Endothelial cell of umbilical vein (primary cell): ENCODE measurements around the gene KATNB1. TPM values are rescaled to one million over a fixed set of nuclear protein-coding genes. Genes with fewer than 3 reads are reported as not detected.

Experiments
- BruUV-seq: library from RNA; stranded (reverse); fragments of 400-500 nt; replicated peaks from 2 replicates; lab custom pipeline; 2021; lab: Mats Ljungman, UMichigan
- CTCF ChIA-PET: fragments of 300-600, 350-600 bp; sonication (Branson Sonifier 250); formaldehyde crosslinking; loops from one replicate; lab custom pipeline; 2021; ENCODE audit warnings: antibody characterized with exemption, inconsistent platforms; lab: Charles Lee
- POLR2A ChIA-PET: fragments of 300-600, 350-600 bp; sonication (Branson Sonifier 250); formaldehyde crosslinking; loops from one replicate; lab custom pipeline; 2021; ENCODE audit warnings: antibody characterized with exemption, inconsistent platforms; lab: Charles Lee
- DNase-seq: peaks from one replicate; pipeline ENCODE4 v3.0.0-alpha.2; 2011; ENCODE audit warnings: low read depth, low spot score
- FAIRE-seq: peaks from 2 replicates; lab custom pipeline; 2011; peaks lifted over from hg19 to GRCh38; lab: Jason Lieb, UNC
- H2AFZ ChIP-seq: 2 replicates; pipeline ENCODE4 v1.6.0; 2012; ENCODE audit warnings: low read depth, low read length, control low read depth, inconsistent platforms
- H3K27ac ChIP-seq: 2 replicates; pipeline ENCODE4 v1.5.1; 2011; ENCODE audit warnings: low read depth, mild to moderate bottlenecking, control low read depth, low read length, moderate library complexity; ENCODE audit not compliant: insufficient read depth
- H3K27me3 ChIP-seq, 2 experiments: 2 replicates each; pipeline versions ENCODE4 v1.6.0 to v1.6.1; 2011; ENCODE audit warnings: low read length in 2 of 2, mixed read lengths in 1 of 2; ENCODE audit not compliant: control insufficient read depth in 2 of 2, insufficient read depth in 2 of 2
- H3K36me3 ChIP-seq, 2 experiments: 2 replicates in 1 of 2; 3 replicates in 1 of 2; pipeline ENCODE4 v1.5.1; 2011; ENCODE audit warnings: low read length in 2 of 2, mild to moderate bottlenecking in 1 of 2, moderate library complexity in 1 of 2; ENCODE audit not compliant: control insufficient read depth in 2 of 2, insufficient read depth in 2 of 2; ENCODE audit errors: extremely low read depth in 1 of 2
- H3K4me1 ChIP-seq: 3 replicates; pipeline ENCODE4 v1.5.1; 2011; ENCODE audit warnings: mild to moderate bottlenecking, low read length; ENCODE audit not compliant: control insufficient read depth, insufficient read depth; ENCODE audit errors: extremely low read depth
- H3K4me2 ChIP-seq: 2 replicates; pipeline ENCODE4 v1.6.1; 2011; ENCODE audit warnings: low read length, control low read depth, mixed read lengths; ENCODE audit not compliant: insufficient read depth
- H3K4me3 ChIP-seq, 3 experiments: fragments of 200-600 bp in 1 of 3; sonication (generic), shearing (Covaris generic) in 1 of 3; replicated peaks in 1 of 3; 2 replicates each; pipeline ENCODE4 v1.5.1; 2011 to 2016; ENCODE audit warnings: control low read depth in 3 of 3, low read length in 3 of 3, mild to moderate bottlenecking in 2 of 3, inconsistent platforms in 1 of 3, low read depth in 1 of 3, moderate library complexity in 1 of 3; ENCODE audit not compliant: insufficient read depth in 1 of 3
- H3K79me2 ChIP-seq: 2 replicates; pipeline ENCODE4 v1.6.0; 2012; ENCODE audit warnings: low read length, inconsistent platforms; ENCODE audit not compliant: control insufficient read depth, insufficient read depth
- H3K9ac ChIP-seq: replicated peaks from 2 replicates; pipeline ENCODE3; 2011; ENCODE audit warnings: low read length, control low read depth; ENCODE audit not compliant: insufficient read depth; ENCODE audit errors: extremely low read depth
- H3K9me1 ChIP-seq: replicated peaks from 3 replicates; pipeline ENCODE4 v1.6.0; 2011; ENCODE audit warnings: mild to moderate bottlenecking, low read length; ENCODE audit not compliant: control insufficient read depth, insufficient read depth; ENCODE audit errors: extremely low read depth
- H3K9me3 ChIP-seq: replicated peaks from 2 replicates; pipeline ENCODE4 v1.5.1; 2012; ENCODE audit warnings: low read length, inconsistent platforms; ENCODE audit not compliant: control insufficient read depth, insufficient read depth
- H4K20me1 ChIP-seq: replicated peaks from 2 replicates; pipeline ENCODE3; 2011; ENCODE audit warnings: mild to moderate bottlenecking, low read length; ENCODE audit not compliant: control insufficient read depth, insufficient read depth; ENCODE audit errors: extremely low read depth
- EZH2 ChIP-seq: IDR thresholded peaks from 2 replicates; pipeline ENCODE4 v1.6.1; 2012; ENCODE audit warnings: borderline replicate concordance, low read depth, mild to moderate bottlenecking, moderate library complexity, low read length, inconsistent platforms; ENCODE audit not compliant: severe bottlenecking
- FOS ChIP-seq: IDR thresholded peaks from 2 replicates; pipeline ENCODE4 v1.6.1; 2011; ENCODE audit warnings: mild to moderate bottlenecking, low read length, moderate library complexity, borderline replicate concordance; ENCODE audit not compliant: insufficient read depth
- GATA2 ChIP-seq: IDR thresholded peaks from 2 replicates; pipeline ENCODE4 v1.7.0; 2011; ENCODE audit warnings: low read depth, mild to moderate bottlenecking, moderate library complexity, mixed read lengths, low read length; ENCODE audit not compliant: insufficient read length, insufficient read depth
- JUN ChIP-seq: IDR thresholded peaks from 2 replicates; pipeline ENCODE4 v1.6.1; 2011; ENCODE audit warnings: borderline replicate concordance, low read depth; ENCODE audit not compliant: insufficient read length, insufficient read depth
- MYC ChIP-seq: IDR thresholded peaks from one replicate; pipeline ENCODE4 v1.6.1; 2011; ENCODE audit warnings: mild to moderate bottlenecking, low read depth, low read length
- POLR2A ChIP-seq: IDR thresholded peaks from 2 replicates; pipeline ENCODE4 v1.6.1; 2012; ENCODE audit warnings: low read depth, mild to moderate bottlenecking, control low read depth, low read length
- POLR2AphosphoS5 ChIP-seq: IDR thresholded peaks from 2 replicates; pipeline ENCODE4 v1.6.1; 2012; ENCODE audit warnings: low read depth, mild to moderate bottlenecking, control low read depth, low read length, moderate library complexity; ENCODE audit not compliant: insufficient read depth
- dilution Hi-C: fragments of 300-500 bp; cut with MboI; formaldehyde crosslinking; loops from one replicate; pipeline ENCODE4 v1.15.0; 2019; ENCODE audit warnings: low sequenced_read_pairs; ENCODE audit not compliant: extremely low pct_ligation_motif_present
- intact Hi-C: fragments of 100-400 bp; cut with micrococcal nuclease; formaldehyde crosslinking; loops from one replicate; pipeline ENCODE4 v1.10.0; 2022
- polyA plus RNA-seq, 4 experiments: library from polyadenylated mRNA; depleted of rRNA in 3 of 4; stranded (reverse) in 3 of 4; unstranded in 1 of 4; fragments of >200 nt; gene quantifications; 2 replicates each; pipeline versions ENCODE4 v1.2.1 to v1.2.3, GENCODE V29; 2011 to 2012; ENCODE audit warnings: missing spikeins in 1 of 4
- total RNA-seq: library from RNA; stranded (reverse); gene quantifications from 2 replicates; pipeline ENCODE4 v1.2.3, GENCODE V29; 2021
- TF ChIP-seq, protein P1 (sequence below), 2 donors: IDR thresholded peaks; 1 replicate in 1 of 2; 2 replicates in 1 of 2; pipeline ENCODE4 v1.5.1; 2011; ENCODE audit warnings: low read length in 2 of 2, mild to moderate bottlenecking in 2 of 2, moderate library complexity in 2 of 2, control low read depth in 1 of 2, inconsistent platforms in 1 of 2, low read depth in 1 of 2; ENCODE audit not compliant: insufficient read depth in 1 of 2; ENCODE audit errors: extremely low read depth in 1 of 2
- TF ChIP-seq, protein P2 (sequence below): IDR thresholded peaks from 2 replicates; pipeline ENCODE4 v1.6.1; 2011; ENCODE audit not compliant: insufficient read depth, insufficient read length

The KATNB1 gene
- total and polyA plus RNA-seq, 2 donors (not counting 3 experiments of a cell fraction or from before 2014, with no cell fraction given): 25.9 to 35.9 TPM

DNA sequence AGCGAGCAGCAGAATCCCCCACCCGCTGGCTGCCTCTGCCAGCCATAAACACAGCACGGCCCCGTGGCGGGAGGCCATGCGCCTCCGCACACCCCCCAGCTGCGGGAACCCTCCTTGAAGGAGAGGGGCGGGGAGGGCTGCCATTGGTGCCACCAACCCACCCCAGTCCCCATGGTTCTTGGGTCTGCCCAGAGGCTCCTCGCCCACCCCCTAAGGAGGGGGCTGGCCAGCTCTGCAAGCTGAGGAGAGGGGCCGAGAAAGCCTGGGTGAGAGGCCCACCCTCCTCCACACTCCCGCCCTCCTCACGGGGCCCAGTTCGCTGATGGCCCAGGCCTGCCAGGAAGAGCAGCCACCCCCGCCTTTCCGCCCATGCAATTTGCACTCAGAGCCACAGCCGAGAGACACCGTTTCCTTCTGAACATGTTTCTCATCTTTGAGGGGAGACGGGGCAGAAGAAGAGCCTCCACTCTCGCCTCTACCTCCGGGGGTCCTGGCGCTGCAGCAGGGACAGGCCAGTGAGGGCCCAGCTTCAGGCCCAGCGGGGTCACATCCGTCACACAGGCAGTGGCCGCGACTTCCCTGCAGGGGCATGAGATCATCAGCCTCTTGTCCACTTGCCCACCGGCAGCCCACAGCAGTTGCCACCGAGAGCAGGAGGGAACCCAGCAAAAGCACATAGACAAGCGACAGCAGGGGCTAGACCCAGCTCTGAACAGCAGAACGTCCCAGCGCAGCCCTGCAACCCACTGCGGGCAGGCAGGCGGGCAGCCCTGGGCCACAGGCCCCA is 23.0 kb downstream of the KATNB1 start:
- BruUV-seq: TSS peak; percentile 62

More for the DNA sequence above, 23.0 kb downstream of the KATNB1 start:
- Histone ChIP-seq H3K36me3 (peaks cover 0 to 38% of the 10 kb centered on the region in 2 experiments), H3K27ac (no peak overlapping the region), H2AFZ (no peak overlapping the region), H3K4me1 (no peaks in the 10 kb centered on the region), H3K4me3 (no peak overlapping the region), H3K79me2 (no peaks in the 10 kb centered on the region), H3K27me3 (no peaks in the 10 kb centered on the region), H3K4me2 (no peak overlapping the region), H3K9me1 (no peaks in the 10 kb centered on the region), H3K9me3 (no peaks in the 10 kb centered on the region), H4K20me1 (no peaks in the 10 kb centered on the region), H3K9ac (no peak overlapping the region)
- POLR2A ChIA-PET: no interaction called here
- dilution Hi-C loops (no loop called here), intact Hi-C loops (no loop called here)
- FAIRE-seq (no peak), DNase-seq (no peak)
- TF ChIP-seq MYC (no peak), JUN (no peak), GATA2 (no peak), EZH2 (no peak), POLR2A (no peak), FOS (no peak), POLR2AphosphoS5 (no peak)
- TF ChIP-seq, protein P1, sequence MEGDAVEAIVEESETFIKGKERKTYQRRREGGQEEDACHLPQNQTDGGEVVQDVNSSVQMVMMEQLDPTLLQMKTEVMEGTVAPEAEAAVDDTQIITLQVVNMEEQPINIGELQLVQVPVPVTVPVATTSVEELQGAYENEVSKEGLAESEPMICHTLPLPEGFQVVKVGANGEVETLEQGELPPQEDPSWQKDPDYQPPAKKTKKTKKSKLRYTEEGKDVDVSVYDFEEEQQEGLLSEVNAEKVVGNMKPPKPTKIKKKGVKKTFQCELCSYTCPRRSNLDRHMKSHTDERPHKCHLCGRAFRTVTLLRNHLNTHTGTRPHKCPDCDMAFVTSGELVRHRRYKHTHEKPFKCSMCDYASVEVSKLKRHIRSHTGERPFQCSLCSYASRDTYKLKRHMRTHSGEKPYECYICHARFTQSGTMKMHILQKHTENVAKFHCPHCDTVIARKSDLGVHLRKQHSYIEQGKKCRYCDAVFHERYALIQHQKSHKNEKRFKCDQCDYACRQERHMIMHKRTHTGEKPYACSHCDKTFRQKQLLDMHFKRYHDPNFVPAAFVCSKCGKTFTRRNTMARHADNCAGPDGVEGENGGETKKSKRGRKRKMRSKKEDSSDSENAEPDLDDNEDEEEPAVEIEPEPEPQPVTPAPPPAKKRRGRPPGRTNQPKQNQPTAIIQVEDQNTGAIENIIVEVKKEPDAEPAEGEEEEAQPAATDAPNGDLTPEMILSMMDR (IDR thresholded peaks at IDR 0.05; ENCODE audit: extremely low read depth in 1 of 2, insufficient read depth in 1 of 2, low read depth in 1 of 2, low read length in 2 of 2): no peak
- TF ChIP-seq, protein P2, sequence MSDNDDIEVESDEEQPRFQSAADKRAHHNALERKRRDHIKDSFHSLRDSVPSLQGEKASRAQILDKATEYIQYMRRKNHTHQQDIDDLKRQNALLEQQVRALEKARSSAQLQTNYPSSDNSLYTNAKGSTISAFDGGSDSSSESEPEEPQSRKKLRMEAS: no peak
- CTCF ChIA-PET: interaction anchor here (1.2 to 2.0 kb wide), 2 partner anchors 37 to 105 kb away, joined by 3 to 8 read pairs; no protein-coding TSS in a partner anchor
